Keratinocyte (primary cell): Measurements from ENCODE around the gene GCC2. TPM values are rescaled to one million over a fixed set of nuclear protein-coding genes. Genes with fewer than 3 reads are reported as not detected.
"Not testable (repeated sequence)": the region's sequence is repeated elsewhere in the genome, so short reads cannot be mapped to it uniquely, and the experiment has no call there.

ENCODE experiments used
- DNase-seq: peaks from one replicate; pipeline ENCODE4 v3.0.0-alpha.2; 2011; ENCODE audit warnings: low read depth, missing footprints, low spot score
- FAIRE-seq: peaks from 2 replicates; lab custom pipeline; 2011; peaks lifted over from hg19 to GRCh38; lab: Jason Lieb, UNC
- H2AFZ ChIP-seq: 2 replicates; pipeline ENCODE4 v1.6.0; 2012; ENCODE audit warnings: low read length, control low read depth, inconsistent platforms; ENCODE audit not compliant: control insufficient read depth
- H3K27ac ChIP-seq: 2 replicates; pipeline ENCODE4 v1.5.1; 2011; ENCODE audit warnings: low read length; ENCODE audit not compliant: control insufficient read depth, insufficient read depth
- H3K27me3 ChIP-seq: 3 replicates; pipeline ENCODE4 v1.6.0; 2011; ENCODE audit warnings: low read length; ENCODE audit not compliant: control insufficient read depth, insufficient read depth; ENCODE audit errors: extremely low read depth
- H3K36me3 ChIP-seq, 2 experiments: 2 replicates in 1 of 2; 3 replicates in 1 of 2; pipeline ENCODE4 v1.5.1; 2011; ENCODE audit warnings: low read length in 2 of 2, mild to moderate bottlenecking in 1 of 2; ENCODE audit not compliant: control insufficient read depth in 2 of 2, insufficient read depth in 2 of 2; ENCODE audit errors: extremely low read depth in 1 of 2
- H3K4me1 ChIP-seq: 3 replicates; pipeline ENCODE4 v1.5.1; 2011; ENCODE audit warnings: low read length; ENCODE audit not compliant: control insufficient read depth, insufficient read depth; ENCODE audit errors: extremely low read depth
- H3K4me2 ChIP-seq: 3 replicates; pipeline ENCODE4 v1.6.0; 2011; ENCODE audit warnings: low read depth, low read length; ENCODE audit not compliant: control insufficient read depth, insufficient read depth; ENCODE audit errors: extremely low read depth
- H3K4me3 ChIP-seq, 3 experiments: fragments of 200-600 bp in 1 of 3; sonication (generic) in 1 of 3; 2 replicates in 2 of 3; 3 replicates in 1 of 3; pipeline ENCODE4 v1.5.1; 2011 to 2016; ENCODE audit warnings: low read length in 3 of 3, mild to moderate bottlenecking in 3 of 3, control low read depth in 2 of 3, inconsistent platforms in 1 of 3, low read depth in 1 of 3, mixed read lengths in 1 of 3, mixed run types in 1 of 3, moderate library complexity in 1 of 3; ENCODE audit not compliant: control insufficient read depth in 2 of 3, insufficient read depth in 2 of 3; ENCODE audit errors: extremely low read depth in 1 of 3
- H3K79me2 ChIP-seq: 2 replicates; pipeline ENCODE4 v1.6.0; 2012; ENCODE audit warnings: low read length; ENCODE audit not compliant: control insufficient read depth, insufficient read depth
- H3K9ac ChIP-seq: 3 replicates; pipeline ENCODE4 v1.6.0; 2011; ENCODE audit warnings: low read length; ENCODE audit not compliant: control insufficient read depth, insufficient read depth; ENCODE audit errors: extremely low read depth
- H3K9me1 ChIP-seq: 3 replicates; pipeline ENCODE4 v1.6.0; 2011; ENCODE audit warnings: low read length; ENCODE audit not compliant: control insufficient read depth, insufficient read depth; ENCODE audit errors: extremely low read depth
- H3K9me3 ChIP-seq: 2 replicates; pipeline ENCODE4 v1.5.1; 2012; ENCODE audit warnings: low read depth, low read length; ENCODE audit not compliant: control insufficient read depth
- H4K20me1 ChIP-seq: 3 replicates; pipeline ENCODE4 v1.6.0; 2011; ENCODE audit warnings: low read length; ENCODE audit not compliant: control insufficient read depth, insufficient read depth; ENCODE audit errors: extremely low read depth
- EZH2 ChIP-seq: IDR thresholded peaks from one replicate; pipeline ENCODE4 v1.6.1; 2012; ENCODE audit warnings: inconsistent platforms, mild to moderate bottlenecking, low read length, moderate library complexity
- dilution Hi-C: fragments of 300-500 bp; cut with MboI; formaldehyde crosslinking; loops from one replicate; pipeline ENCODE4 v1.7.0; 2020; ENCODE audit warnings: low sequenced_read_pairs; ENCODE audit not compliant: extremely low pct_ligation_motif_present
- polyA plus RNA-seq, 5 experiments: library from polyadenylated mRNA; depleted of rRNA in 3 of 5; stranded (reverse) in 3 of 5; stranded (forward) in 1 of 5; unstranded in 1 of 5; fragments of >200 nt; gene quantifications; 1 replicate in 1 of 5; 2 replicates in 3 of 5; 3 replicates in 1 of 5; pipeline versions ENCODE4 v1.2.1 to v1.2.3, GENCODE V29; 2011 to 2012; ENCODE audit warnings: missing spikeins in 2 of 5, low read depth in 1 of 5, low replicate concordance in 1 of 5
- TF ChIP-seq, protein P1 (sequence below), 3 experiments: IDR thresholded peaks in 1 of 3; conservative IDR thresholded peaks in 1 of 3; optimal IDR thresholded peaks in 1 of 3; 2 replicates in 2 of 3; 3 replicates in 1 of 3; pipeline versions ENCODE3 to v1.5.1; 2011; ENCODE audit warnings: low read length in 3 of 3, mild to moderate bottlenecking in 3 of 3, moderate library complexity in 2 of 3, control low read depth in 1 of 3, inconsistent platforms in 1 of 3; ENCODE audit not compliant: insufficient read depth in 2 of 3; ENCODE audit errors: extremely low read depth in 1 of 3

GCC2 gene
- polyA plus RNA-seq, 1 donor (not counting 4 experiments of a cell fraction or from before 2014, with no cell fraction given), result 8.4 TPM

GRCh38 chr2:108492364-108492763 lies 43.4 kb downstream of the GCC2 start:
- Histone ChIP-seq H3K27ac (peak overlapping the region; percentile 5), H3K27me3 (no peaks in the 10 kb centered on the region), H3K9me1 (no peaks in the 10 kb centered on the region), H3K9me3 (no peaks in the 10 kb centered on the region), H3K4me1 (no peaks in the 10 kb centered on the region), H2AFZ (no peak overlapping the region), H4K20me1 (no peaks in the 10 kb centered on the region), H3K36me3 (peaks cover 2 to 11% of the 10 kb centered on the region in 2 experiments), H3K4me3 (no peak overlapping the region), H3K9ac (no peak overlapping the region), H3K4me2 (no peak overlapping the region), H3K79me2 (no peaks in the 10 kb centered on the region)
- no peak for FAIRE-seq
- DNase-seq, result peak; percentile 9
- TF ChIP-seq, protein P1, sequence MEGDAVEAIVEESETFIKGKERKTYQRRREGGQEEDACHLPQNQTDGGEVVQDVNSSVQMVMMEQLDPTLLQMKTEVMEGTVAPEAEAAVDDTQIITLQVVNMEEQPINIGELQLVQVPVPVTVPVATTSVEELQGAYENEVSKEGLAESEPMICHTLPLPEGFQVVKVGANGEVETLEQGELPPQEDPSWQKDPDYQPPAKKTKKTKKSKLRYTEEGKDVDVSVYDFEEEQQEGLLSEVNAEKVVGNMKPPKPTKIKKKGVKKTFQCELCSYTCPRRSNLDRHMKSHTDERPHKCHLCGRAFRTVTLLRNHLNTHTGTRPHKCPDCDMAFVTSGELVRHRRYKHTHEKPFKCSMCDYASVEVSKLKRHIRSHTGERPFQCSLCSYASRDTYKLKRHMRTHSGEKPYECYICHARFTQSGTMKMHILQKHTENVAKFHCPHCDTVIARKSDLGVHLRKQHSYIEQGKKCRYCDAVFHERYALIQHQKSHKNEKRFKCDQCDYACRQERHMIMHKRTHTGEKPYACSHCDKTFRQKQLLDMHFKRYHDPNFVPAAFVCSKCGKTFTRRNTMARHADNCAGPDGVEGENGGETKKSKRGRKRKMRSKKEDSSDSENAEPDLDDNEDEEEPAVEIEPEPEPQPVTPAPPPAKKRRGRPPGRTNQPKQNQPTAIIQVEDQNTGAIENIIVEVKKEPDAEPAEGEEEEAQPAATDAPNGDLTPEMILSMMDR (optimal IDR thresholded peaks at IDR 0.05 in 1 of 3, IDR thresholded peaks at IDR 0.05 in 1 of 3, conservative IDR thresholded peaks at IDR 0.05 in 1 of 3; ENCODE audit: extremely low read depth in 1 of 3, insufficient read depth in 2 of 3, low read length in 3 of 3), result no peak
- no peak for TF ChIP-seq EZH2
- dilution Hi-C loops, result no loop called here

GRCh38 chr2:108496167-108496566 lies 47.2 kb downstream of the GCC2 start:
- FAIRE-seq, H3K4me3 ChIP-seq, H3K9ac ChIP-seq, H3K27ac ChIP-seq, H3K4me1 ChIP-seq, dilution Hi-C loops, DNase-seq, H3K9me1 ChIP-seq, H3K36me3 ChIP-seq, H3K9me3 ChIP-seq, H3K79me2 ChIP-seq, H2AFZ ChIP-seq, H3K27me3 ChIP-seq, H3K4me2 ChIP-seq, H4K20me1 ChIP-seq: not testable (repeated sequence)

- DNase-seq, H3K4me2 ChIP-seq, H3K27me3 ChIP-seq, H3K4me1 ChIP-seq, FAIRE-seq, H4K20me1 ChIP-seq, H3K9me3 ChIP-seq, H3K4me3 ChIP-seq, dilution Hi-C loops, H3K79me2 ChIP-seq, H3K9ac ChIP-seq, H3K36me3 ChIP-seq, H2AFZ ChIP-seq, H3K9me1 ChIP-seq, H3K27ac ChIP-seq: not testable (repeated sequence)
Measured at GRCh38 chr2:108507620-108508019, 58.6 kb downstream of the GCC2 start.

GRCh38 chr2:108512431-108512830 lies 63.4 kb downstream of the GCC2 start:
- FAIRE-seq, H3K27me3 ChIP-seq, H3K4me2 ChIP-seq, H3K4me1 ChIP-seq, H3K27ac ChIP-seq, dilution Hi-C loops, H3K36me3 ChIP-seq, H3K9ac ChIP-seq, H3K9me1 ChIP-seq, H3K79me2 ChIP-seq, DNase-seq, H2AFZ ChIP-seq, H3K9me3 ChIP-seq, H3K4me3 ChIP-seq, H4K20me1 ChIP-seq: not testable (repeated sequence)
